ENCODE results near the gene GRIN2C.

The GRIN2C gene

GRCh38 chr17:74846621-74847020, 13.1 kb downstream of the GRIN2C start:
- no peak overlapping the region for H3K27ac ChIP-seq (ENCODE audit: low read length)
- H3F3A ChIP-seq (ENCODE audit: insufficient read depth, low read length): no peaks in the 10 kb centered on the region
- no peaks in the 10 kb centered on the region for H3K9me2 ChIP-seq (replicated peaks; ENCODE audit: insufficient read depth, low read length)
- no peaks in the 10 kb centered on the region; the same call in 1 of the 2 replicates for H3K27me3 ChIP-seq (replicated peaks; ENCODE audit: insufficient read depth, low read length)
- H3K4me3 ChIP-seq (ENCODE audit: low read length): no peak overlapping the region
- H3K79me2 ChIP-seq (ENCODE audit: low read length): no peaks in the 10 kb centered on the region
- H3K9ac ChIP-seq (ENCODE audit: low read length): no peak overlapping the region
- H3K4me2 ChIP-seq (ENCODE audit: low read depth, low read length): no peak overlapping the region
- H2AFZ ChIP-seq (ENCODE audit: low read length): no peak overlapping the region
- H3K4me1 ChIP-seq (ENCODE audit: low read length): no peaks in the 10 kb centered on the region
- TF ChIP-seq, protein P1, sequence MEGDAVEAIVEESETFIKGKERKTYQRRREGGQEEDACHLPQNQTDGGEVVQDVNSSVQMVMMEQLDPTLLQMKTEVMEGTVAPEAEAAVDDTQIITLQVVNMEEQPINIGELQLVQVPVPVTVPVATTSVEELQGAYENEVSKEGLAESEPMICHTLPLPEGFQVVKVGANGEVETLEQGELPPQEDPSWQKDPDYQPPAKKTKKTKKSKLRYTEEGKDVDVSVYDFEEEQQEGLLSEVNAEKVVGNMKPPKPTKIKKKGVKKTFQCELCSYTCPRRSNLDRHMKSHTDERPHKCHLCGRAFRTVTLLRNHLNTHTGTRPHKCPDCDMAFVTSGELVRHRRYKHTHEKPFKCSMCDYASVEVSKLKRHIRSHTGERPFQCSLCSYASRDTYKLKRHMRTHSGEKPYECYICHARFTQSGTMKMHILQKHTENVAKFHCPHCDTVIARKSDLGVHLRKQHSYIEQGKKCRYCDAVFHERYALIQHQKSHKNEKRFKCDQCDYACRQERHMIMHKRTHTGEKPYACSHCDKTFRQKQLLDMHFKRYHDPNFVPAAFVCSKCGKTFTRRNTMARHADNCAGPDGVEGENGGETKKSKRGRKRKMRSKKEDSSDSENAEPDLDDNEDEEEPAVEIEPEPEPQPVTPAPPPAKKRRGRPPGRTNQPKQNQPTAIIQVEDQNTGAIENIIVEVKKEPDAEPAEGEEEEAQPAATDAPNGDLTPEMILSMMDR (IDR thresholded peaks at IDR 0.05; ENCODE audit: low read length): no peak
- TF ChIP-seq EZH2phosphoT487 (IDR thresholded peaks at IDR 0.05; ENCODE audit: low read length): no peak
- no peaks in the 10 kb centered on the region for H3K36me3 ChIP-seq (replicated peaks; ENCODE audit: insufficient read depth, low read length)
- no peaks in the 10 kb centered on the region for H3K9me3 ChIP-seq (replicated peaks; ENCODE audit: insufficient read depth, low read length)
- DNase-seq: no peak
- no peaks in the 10 kb centered on the region for H4K20me1 ChIP-seq (ENCODE audit: insufficient read depth, low read length)

DNA sequence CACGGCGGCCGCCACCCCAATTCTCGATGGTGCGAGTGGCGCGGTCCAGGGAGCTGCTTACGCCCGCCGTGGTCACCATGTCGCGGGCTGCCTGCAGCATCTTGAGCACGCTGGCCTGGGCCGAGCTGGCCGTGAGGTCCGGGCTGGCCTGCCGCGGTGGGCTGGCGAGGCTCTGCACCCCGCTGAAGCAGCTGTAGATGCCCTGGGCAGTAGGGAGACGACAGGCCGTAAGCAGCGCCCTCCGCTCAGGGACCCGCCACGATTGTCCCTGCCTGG, 16.4 kb downstream of the GRIN2C start:
- Histone ChIP-seq H3K27me3 (replicated peaks; ENCODE audit: insufficient read depth, low read length) (no peaks in the 10 kb centered on the region), H3K79me2 (ENCODE audit: low read length) (no peaks in the 10 kb centered on the region), H3K36me3 (replicated peaks; ENCODE audit: insufficient read depth, low read length) (no peaks in the 10 kb centered on the region), H3K9ac (ENCODE audit: low read length) (no peak overlapping the region), H3K9me2 (replicated peaks; ENCODE audit: insufficient read depth, low read length) (no peaks in the 10 kb centered on the region), H2AFZ (ENCODE audit: low read length) (no peak overlapping the region), H3F3A (ENCODE audit: insufficient read depth, low read length) (no peaks in the 10 kb centered on the region), H3K4me2 (ENCODE audit: low read depth, low read length) (no peak overlapping the region), H3K4me1 (ENCODE audit: low read length) (no peaks in the 10 kb centered on the region), H4K20me1 (ENCODE audit: insufficient read depth, low read length) (no peaks in the 10 kb centered on the region), H3K27ac (ENCODE audit: low read length) (no peak overlapping the region), H3K4me3 (ENCODE audit: low read length) (no peak overlapping the region), H3K9me3 (replicated peaks; ENCODE audit: insufficient read depth, low read length) (no peaks in the 10 kb centered on the region)
- DNase-seq: no peak
- TF ChIP-seq, protein P1 (IDR thresholded peaks at IDR 0.05; ENCODE audit: low read length): no peak
- TF ChIP-seq EZH2 (optimal IDR thresholded peaks at IDR 0.05; ENCODE audit: low read depth, low read length): no peak
- TF ChIP-seq EZH2phosphoT487 (IDR thresholded peaks at IDR 0.05; ENCODE audit: low read length): no peak

DNA sequence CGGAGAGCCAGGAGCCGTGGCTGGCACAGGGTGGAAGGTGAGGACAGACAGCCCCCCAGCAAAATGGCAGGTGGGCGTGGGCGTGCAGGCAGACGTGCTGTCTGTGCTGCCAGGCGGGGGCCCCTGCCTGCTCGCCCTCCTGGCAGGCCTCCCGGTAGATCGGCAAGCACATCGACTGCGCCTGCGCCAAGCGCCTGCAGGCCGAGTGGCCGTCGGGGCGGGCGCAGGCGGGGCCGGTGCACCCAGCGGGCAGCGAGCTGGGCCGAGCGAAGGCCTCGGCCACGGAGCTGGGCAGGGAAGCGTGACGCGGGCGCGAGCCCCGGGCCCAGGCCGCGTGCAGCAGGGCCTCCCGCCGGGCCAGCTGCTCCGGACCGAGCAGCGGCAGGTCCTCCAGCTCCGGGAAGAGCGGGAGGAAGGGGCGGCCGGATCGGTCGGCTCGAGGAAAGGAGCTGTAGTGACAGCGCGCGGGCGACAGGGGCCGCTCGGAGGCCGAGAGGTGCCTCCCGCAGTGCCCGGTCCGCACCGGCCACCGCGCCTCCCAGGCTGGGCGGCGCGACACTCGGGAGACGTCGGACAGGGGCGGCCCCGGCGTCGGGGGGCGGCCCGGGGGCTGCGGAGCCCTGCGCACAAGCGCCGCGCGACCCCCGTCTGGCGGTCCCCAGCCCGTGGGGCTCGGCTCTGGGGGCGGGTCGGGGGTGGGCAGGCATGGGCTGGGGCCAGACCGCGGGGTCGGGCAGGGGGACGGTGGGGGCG, 16.9 kb downstream of the GRIN2C start:
- Histone ChIP-seq H3K4me2 (ENCODE audit: low read depth, low read length) (peak overlapping the region; percentile 21; the same call in 1 of the 2 replicates), H3K9ac (ENCODE audit: low read length) (no peak overlapping the region), H3K27me3 (replicated peaks; ENCODE audit: insufficient read depth, low read length) (no peaks in the 10 kb centered on the region), H3K9me2 (replicated peaks; ENCODE audit: insufficient read depth, low read length) (no peaks in the 10 kb centered on the region), H3K4me1 (ENCODE audit: low read length) (no peaks in the 10 kb centered on the region), H3K9me3 (replicated peaks; ENCODE audit: insufficient read depth, low read length) (no peaks in the 10 kb centered on the region), H3K4me3 (ENCODE audit: low read length) (no peak overlapping the region), H3K79me2 (ENCODE audit: low read length) (no peaks in the 10 kb centered on the region), H3F3A (ENCODE audit: insufficient read depth, low read length) (no peaks in the 10 kb centered on the region), H2AFZ (ENCODE audit: low read length) (no peak overlapping the region), H3K27ac (ENCODE audit: low read length) (no peak overlapping the region), H3K36me3 (replicated peaks; ENCODE audit: insufficient read depth, low read length) (no peaks in the 10 kb centered on the region), H4K20me1 (ENCODE audit: insufficient read depth, low read length) (no peaks in the 10 kb centered on the region)
- TF ChIP-seq EZH2phosphoT487 (IDR thresholded peaks at IDR 0.05; ENCODE audit: low read length) (no peak), EZH2 (optimal IDR thresholded peaks at IDR 0.05; ENCODE audit: low read depth, low read length) (no peak)
- TF ChIP-seq, protein P1 (IDR thresholded peaks at IDR 0.05; ENCODE audit: low read length): no peak; the same call in 1 of the 2 replicates
- peak; percentile 27 for DNase-seq
